Trophoblast cell (in vitro differentiated cells and primary cell): ENCODE data around the gene MRPS14.
A peak's percentile ranks its signal among the peaks of the same experiment; 100 is the strongest.

Experiments
- DNase-seq, 2 donors: peaks; one replicate each; pipeline ENCODE4 v3.0.0-alpha.2; 2016
- H2AFZ ChIP-seq: 2 replicates; pipeline ENCODE4 v1.6.1; 2013; ENCODE audit warnings: low read length, moderate library complexity, mild to moderate bottlenecking; ENCODE audit not compliant: insufficient read depth, poor library complexity
- H2AK5ac ChIP-seq: 2 replicates; pipeline ENCODE4 v1.6.1; 2013; ENCODE audit warnings: mild to moderate bottlenecking, low read length
- H2BK120ac ChIP-seq: 2 replicates; pipeline ENCODE4 v1.6.1; 2013; ENCODE audit warnings: low read length, mild to moderate bottlenecking, moderate library complexity; ENCODE audit not compliant: insufficient read depth, poor library complexity
- H2BK12ac ChIP-seq: 2 replicates; pipeline ENCODE4 v1.6.1; 2013; ENCODE audit warnings: mild to moderate bottlenecking, low read length, moderate library complexity
- H2BK5ac ChIP-seq: 2 replicates; pipeline ENCODE4 v1.6.1; 2013; ENCODE audit warnings: low read length, low read depth, moderate library complexity, mild to moderate bottlenecking; ENCODE audit not compliant: poor library complexity
- H3K14ac ChIP-seq: 2 replicates; pipeline ENCODE4 v1.6.1; 2013; ENCODE audit warnings: mild to moderate bottlenecking, low read length
- H3K18ac ChIP-seq: 2 replicates; pipeline ENCODE4 v1.6.1; 2013; ENCODE audit warnings: mild to moderate bottlenecking, low read length
- H3K23ac ChIP-seq: 2 replicates; pipeline ENCODE4 v1.6.1; 2013; ENCODE audit warnings: low read length
- H3K27ac ChIP-seq: 2 replicates; pipeline ENCODE4 v1.5.1; 2013; ENCODE audit warnings: low read depth, mild to moderate bottlenecking, inconsistent platforms, low read length, moderate library complexity
- H3K27me3 ChIP-seq: 2 replicates; pipeline ENCODE4 v1.6.1; 2013; ENCODE audit warnings: inconsistent platforms, mild to moderate bottlenecking, low read length, moderate library complexity; ENCODE audit not compliant: insufficient read depth
- H3K36me3 ChIP-seq, 2 experiments: 1 replicate in 1 of 2; 2 replicates in 1 of 2; pipeline ENCODE4 v1.6.1; 2013; ENCODE audit warnings: low read length in 2 of 2, mild to moderate bottlenecking in 2 of 2, moderate library complexity in 1 of 2; ENCODE audit not compliant: insufficient read depth in 2 of 2, control insufficient read depth in 1 of 2
- H3K4ac ChIP-seq: 2 replicates; pipeline ENCODE4 v1.6.1; 2013; ENCODE audit warnings: low read depth, mild to moderate bottlenecking, low read length, moderate library complexity
- H3K4me1 ChIP-seq, 2 experiments: 1 replicate in 1 of 2; 2 replicates in 1 of 2; pipeline ENCODE4 v1.6.1; 2013; ENCODE audit warnings: low read length in 2 of 2, mild to moderate bottlenecking in 2 of 2, moderate library complexity in 1 of 2; ENCODE audit not compliant: insufficient read depth in 2 of 2, control insufficient read depth in 1 of 2
- H3K4me2 ChIP-seq: 2 replicates; pipeline ENCODE4 v1.6.1; 2013; ENCODE audit warnings: inconsistent platforms, mild to moderate bottlenecking, low read length, moderate library complexity
- H3K4me3 ChIP-seq: 2 replicates; pipeline ENCODE4 v1.5.1; 2013; ENCODE audit warnings: mild to moderate bottlenecking, low read depth, low read length, inconsistent platforms
- H3K79me1 ChIP-seq: one replicate; pipeline ENCODE4 v1.6.1; 2013; ENCODE audit warnings: low read length
- H3K79me2 ChIP-seq: 2 replicates; pipeline ENCODE4 v1.6.1; 2013; ENCODE audit warnings: low read length, mild to moderate bottlenecking; ENCODE audit not compliant: control insufficient read depth, insufficient read depth, poor library complexity
- H3K9ac ChIP-seq: 2 replicates; pipeline ENCODE4 v1.6.1; 2013; ENCODE audit warnings: mild to moderate bottlenecking, low read length
- H3K9me3 ChIP-seq: 2 replicates; pipeline ENCODE4 v1.6.1; 2013; ENCODE audit warnings: low read depth, mild to moderate bottlenecking, control low read depth, inconsistent platforms, low read length; ENCODE audit not compliant: insufficient read depth
- H4K12ac ChIP-seq: 2 replicates; pipeline ENCODE4 v1.6.1; 2013; ENCODE audit warnings: low read depth, mild to moderate bottlenecking, low read length, moderate library complexity
- H4K8ac ChIP-seq: 2 replicates; pipeline ENCODE4 v1.6.1; 2013; ENCODE audit warnings: low read depth, mild to moderate bottlenecking, low read length, moderate library complexity
- H4K91ac ChIP-seq: one replicate; pipeline ENCODE4 v1.6.1; 2013; ENCODE audit warnings: low read depth, mild to moderate bottlenecking, low read length, moderate library complexity
- WGBS: extraction: QIAGEN DNeasy Blood & Tissue Kit; methylation state at CpG from one replicate; pipeline ENCODE4 v1.1.7; 2013; ENCODE audit warnings: missing lambda C conversion rate; ENCODE audit not compliant: insufficient read length, insufficient coverage; ENCODE audit errors: extremely low coverage; 5-methylcytosine and 5-hydroxymethylcytosine counted together

MRPS14 gene

GRCh38 chr1:175013445-175013844 is 9.8 kb downstream of the MRPS14 start:
- Histone ChIP-seq H3K18ac (no peak overlapping the region), H3K79me2 (no peaks in the 10 kb centered on the region), H3K4me2 (no peak overlapping the region), H2BK12ac (no peak overlapping the region), H2BK120ac (no peak overlapping the region), H4K91ac (no peak overlapping the region), H2BK5ac (no peak overlapping the region), H3K9me3 (no peaks in the 10 kb centered on the region), H3K23ac (no peak overlapping the region), H3K4me1 (no peaks in the 10 kb centered on the region), H3K4me3 (no peak overlapping the region), H3K79me1 (no peaks in the 10 kb centered on the region), H3K14ac (no peak overlapping the region), H3K36me3 (peaks cover 19 to 39% of the 10 kb centered on the region in 2 experiments), H3K9ac (peak overlapping the region; percentile 33), H3K4ac (no peak overlapping the region), H2AK5ac (no peak overlapping the region), H3K27me3 (no peaks in the 10 kb centered on the region), H2AFZ (no peak overlapping the region), H4K8ac (no peak overlapping the region), H3K27ac (no peak overlapping the region), H4K12ac (no peak overlapping the region)
- no CpG with 5 or more reads among the region's 1 CpG for WGBS
- peak; percentile 40 to 90 for DNase-seq

GRCh38 chr1:175009532-175009931 is 13.7 kb downstream of the MRPS14 start:
- Histone ChIP-seq H3K79me2 (no peaks in the 10 kb centered on the region), H3K23ac (no peak overlapping the region), H3K9me3 (no peaks in the 10 kb centered on the region), H3K27me3 (no peaks in the 10 kb centered on the region), H2BK12ac (no peak overlapping the region), H3K4me2 (no peak overlapping the region), H3K4me1 (no peaks in the 10 kb centered on the region), H3K79me1 (no peaks in the 10 kb centered on the region), H3K27ac (no peak overlapping the region), H3K4ac (no peak overlapping the region), H3K9ac (no peak overlapping the region), H3K4me3 (no peak overlapping the region), H4K12ac (no peak overlapping the region), H4K8ac (no peak overlapping the region), H4K91ac (no peak overlapping the region), H2AK5ac (no peak overlapping the region), H2BK120ac (no peak overlapping the region), H2BK5ac (no peak overlapping the region), H3K36me3 (peaks cover 12 to 33% of the 10 kb centered on the region in 2 experiments), H3K14ac (no peak overlapping the region), H3K18ac (no peak overlapping the region), H2AFZ (no peak overlapping the region)
- no peak for DNase-seq
- no CpG with 5 or more reads among the region's 10 CpGs for WGBS

- Histone ChIP-seq H3K18ac (no peak overlapping the region), H3K9ac (no peak overlapping the region), H3K4ac (peak overlapping the region; percentile 27), H3K4me3 (no peak overlapping the region), H2AFZ (no peak overlapping the region), H3K36me3 (peaks cover 6 to 15% of the 10 kb centered on the region in 2 experiments), H2BK120ac (no peak overlapping the region), H2AK5ac (no peak overlapping the region), H4K12ac (no peak overlapping the region), H3K4me2 (no peak overlapping the region), H3K27ac (no peak overlapping the region), H3K79me1 (peaks cover 2% of the 10 kb centered on the region), H3K4me1 (no peaks in the 10 kb centered on the region), H3K79me2 (peaks cover 9% of the 10 kb centered on the region), H4K91ac (no peak overlapping the region), H3K27me3 (no peaks in the 10 kb centered on the region), H4K8ac (no peak overlapping the region), H3K9me3 (no peaks in the 10 kb centered on the region), H3K23ac (no peak overlapping the region), H3K14ac (no peak overlapping the region), H2BK12ac (no peak overlapping the region), H2BK5ac (no peak overlapping the region)
- no peak for DNase-seq
- WGBS, result no CpG with 5 or more reads among the region's 8 CpGs
Measured at GRCh38 chr1:175005085-175005783, 18.0 kb downstream of the MRPS14 start.

GRCh38 chr1:175003521-175003920 is 19.7 kb downstream of the MRPS14 start:
- Histone ChIP-seq H3K14ac (no peak overlapping the region), H3K4me3 (no peak overlapping the region), H3K79me2 (peaks cover 19% of the 10 kb centered on the region), H4K8ac (no peak overlapping the region), H3K9me3 (no peaks in the 10 kb centered on the region), H2AFZ (no peak overlapping the region), H3K18ac (no peak overlapping the region), H3K4me2 (no peak overlapping the region), H3K27ac (no peak overlapping the region), H3K27me3 (no peaks in the 10 kb centered on the region), H3K36me3 (peaks cover 2 to 10% of the 10 kb centered on the region in 2 experiments), H3K9ac (no peak overlapping the region), H3K79me1 (peaks cover 15% of the 10 kb centered on the region), H2BK12ac (no peak overlapping the region), H2BK120ac (no peak overlapping the region), H3K4me1 (no peaks in the 10 kb centered on the region), H4K91ac (no peak overlapping the region), H3K4ac (no peak overlapping the region), H4K12ac (no peak overlapping the region), H3K23ac (no peak overlapping the region), H2BK5ac (no peak overlapping the region), H2AK5ac (no peak overlapping the region)
- WGBS, result no CpG with 5 or more reads among the region's 2 CpGs
- DNase-seq, result no peak
